ENCODE data around the gene TM7SF3.
A peak's percentile ranks its signal among the peaks of the same experiment; 100 is the strongest.

The TM7SF3 gene

DNA sequence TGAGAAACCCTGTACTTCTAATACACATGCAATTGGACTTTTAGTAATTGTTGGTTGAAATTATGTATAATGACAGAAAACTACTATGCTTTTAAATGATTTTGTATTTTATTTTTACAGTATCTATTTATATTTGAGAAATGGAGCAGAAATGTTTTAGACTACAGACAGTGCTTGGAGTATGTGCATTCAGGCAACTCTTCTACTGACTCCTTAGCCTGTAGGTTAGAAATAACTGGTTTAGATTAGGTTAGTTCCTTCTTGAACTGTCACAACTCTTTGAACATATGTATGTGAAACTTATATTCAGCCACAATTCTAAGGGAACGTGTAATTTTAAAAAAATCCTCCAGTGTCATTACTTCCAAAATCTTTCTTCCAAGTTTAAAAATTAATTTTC, 74.2 kb downstream of the TM7SF3 start:
- Histone ChIP-seq H3K9me3 (replicated peaks in 1 of 2; ENCODE audit: control insufficient read depth in 2 of 2, insufficient read depth in 1 of 2, low read depth in 1 of 2, low read length in 2 of 2) (peaks cover 0 to 7% of the 10 kb centered on the region in 2 donors), H3K14ac (ENCODE audit: low read length) (no peak overlapping the region), H3K23ac (ENCODE audit: low read depth, low read length, poor library complexity) (no peak overlapping the region), H2AK5ac (ENCODE audit: low read depth, low read length) (no peak overlapping the region), H3K4ac (ENCODE audit: low read length) (no peak overlapping the region), H3K36me3 (replicated peaks in 1 of 2; ENCODE audit: control insufficient read depth in 2 of 2, insufficient read depth in 2 of 2, low read length in 2 of 2) (no peaks in the 10 kb centered on the region), H2BK12ac (ENCODE audit: low read length) (no peak overlapping the region), H3K4me2 (ENCODE audit: insufficient read depth, low read length, poor library complexity, severe bottlenecking) (no peak overlapping the region), H3K79me1 (ENCODE audit: low read depth, low read length) (no peaks in the 10 kb centered on the region), H3K4me1 (ENCODE audit: control insufficient read depth in 2 of 2, insufficient read depth in 1 of 2, low read depth in 1 of 2, low read length in 2 of 2) (peaks cover 0 to 16% of the 10 kb centered on the region in 2 donors), H3K4me3 (ENCODE audit: low read length in 2 of 2) (peak overlapping the region in 1 of 2 donors; percentile 86), H2AFZ (ENCODE audit: low read length) (no peak overlapping the region), H3K27ac (replicated peaks; ENCODE audit: low read length) (no peak overlapping the region), H2BK120ac (ENCODE audit: low read depth, low read length) (no peak overlapping the region), H4K8ac (ENCODE audit: low read depth, low read length) (no peak overlapping the region), H2BK5ac (ENCODE audit: low read length) (no peak overlapping the region), H3K9ac (ENCODE audit: low read depth, low read length, poor library complexity) (no peak overlapping the region), H3K18ac (ENCODE audit: low read length) (no peak overlapping the region), H3K27me3 (ENCODE audit: control insufficient read depth in 3 of 3, insufficient read depth in 3 of 3, low read depth in 1 of 3, low read length in 3 of 3) (no peaks in the 10 kb centered on the region), H4K91ac (ENCODE audit: low read depth, low read length, poor library complexity) (no peak overlapping the region), H2BK15ac (ENCODE audit: low read length) (no peak overlapping the region)
- no CpG with 5 or more reads among the region's 1 CpG for whole genome bisulfite sequencing, 2 donors (ENCODE audit: extremely low coverage in 2 of 2, insufficient read length in 2 of 2, insufficient replicate concordance in 1 of 2)
- no peak for DNase-seq (ENCODE audit: low spot score)

DNA sequence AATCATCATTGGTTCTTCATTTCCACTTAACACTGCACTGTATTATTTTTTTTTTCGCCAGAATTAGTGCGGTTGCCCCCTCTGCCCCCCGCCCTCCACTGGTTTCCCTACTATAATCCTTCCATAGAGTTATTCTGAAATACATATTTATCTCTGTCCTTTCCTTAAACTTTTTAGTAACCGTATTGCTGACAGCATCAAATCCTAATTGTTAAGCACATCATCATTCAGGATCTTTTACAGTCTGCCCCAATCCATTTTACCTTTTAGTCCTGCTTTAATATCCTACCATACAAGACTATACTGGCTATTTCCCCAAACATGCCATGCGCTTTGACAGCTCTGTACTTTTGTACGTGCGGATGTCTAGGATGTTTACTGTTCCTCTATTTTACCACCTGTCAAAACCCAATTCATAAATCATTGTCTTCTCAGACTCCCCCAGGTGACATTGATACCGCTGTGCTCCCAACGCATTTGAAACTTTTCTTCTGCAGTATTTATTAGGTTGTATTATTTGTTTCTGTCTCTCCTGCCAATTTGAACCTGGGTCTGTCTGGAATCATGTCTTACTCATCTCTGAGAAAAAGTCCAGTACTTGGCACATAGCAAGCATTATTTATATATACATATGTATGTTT, 74.9 kb downstream of the TM7SF3 start:
- no peak for DNase-seq (ENCODE audit: low spot score)
- no peak overlapping the region for H3K27ac ChIP-seq (replicated peaks; ENCODE audit: low read length)
- H3K18ac ChIP-seq (ENCODE audit: low read length) = no peak overlapping the region
- H2BK5ac ChIP-seq (ENCODE audit: low read length) = no peak overlapping the region
- peaks cover 0 to 16% of the 10 kb centered on the region in 2 donors for H3K4me1 ChIP-seq (ENCODE audit: control insufficient read depth in 2 of 2, insufficient read depth in 1 of 2, low read depth in 1 of 2, low read length in 2 of 2)
- peak overlapping the region; percentile 69 for H3K4me2 ChIP-seq (ENCODE audit: insufficient read depth, low read length, poor library complexity, severe bottlenecking)
- peak overlapping the region; percentile 98 for H2AFZ ChIP-seq (ENCODE audit: low read length)
- H3K36me3 ChIP-seq (replicated peaks in 1 of 2; ENCODE audit: control insufficient read depth in 2 of 2, insufficient read depth in 2 of 2, low read length in 2 of 2) = no peaks in the 10 kb centered on the region
- no peak overlapping the region for H3K14ac ChIP-seq (ENCODE audit: low read length)
- H3K9me3 ChIP-seq (replicated peaks in 1 of 2; ENCODE audit: control insufficient read depth in 2 of 2, insufficient read depth in 1 of 2, low read depth in 1 of 2, low read length in 2 of 2) = peaks cover 0 to 4% of the 10 kb centered on the region in 2 donors
- peak overlapping the region; percentile 86 to 88 for H3K4me3 ChIP-seq (ENCODE audit: low read length in 2 of 2)
- H2BK12ac ChIP-seq (ENCODE audit: low read length) = no peak overlapping the region
- H2AK5ac ChIP-seq (ENCODE audit: low read depth, low read length) = no peak overlapping the region
- H2BK120ac ChIP-seq (ENCODE audit: low read depth, low read length) = no peak overlapping the region
- H3K27me3 ChIP-seq (ENCODE audit: control insufficient read depth in 3 of 3, insufficient read depth in 3 of 3, low read depth in 1 of 3, low read length in 3 of 3) = no peaks in the 10 kb centered on the region
- WGBS, 2 donors (ENCODE audit: extremely low coverage in 2 of 2, insufficient read length in 2 of 2, insufficient replicate concordance in 1 of 2) = no CpG with 5 or more reads among the region's 9 CpGs
- no peaks in the 10 kb centered on the region for H3K79me1 ChIP-seq (ENCODE audit: low read depth, low read length)
- H4K91ac ChIP-seq (ENCODE audit: low read depth, low read length, poor library complexity) = no peak overlapping the region
- no peak overlapping the region for H3K23ac ChIP-seq (ENCODE audit: low read depth, low read length, poor library complexity)
- H3K9ac ChIP-seq (ENCODE audit: low read depth, low read length, poor library complexity) = no peak overlapping the region
- H3K4ac ChIP-seq (ENCODE audit: low read length) = no peak overlapping the region
- no peak overlapping the region for H4K8ac ChIP-seq (ENCODE audit: low read depth, low read length)
- no peak overlapping the region for H2BK15ac ChIP-seq (ENCODE audit: low read length)

DNA sequence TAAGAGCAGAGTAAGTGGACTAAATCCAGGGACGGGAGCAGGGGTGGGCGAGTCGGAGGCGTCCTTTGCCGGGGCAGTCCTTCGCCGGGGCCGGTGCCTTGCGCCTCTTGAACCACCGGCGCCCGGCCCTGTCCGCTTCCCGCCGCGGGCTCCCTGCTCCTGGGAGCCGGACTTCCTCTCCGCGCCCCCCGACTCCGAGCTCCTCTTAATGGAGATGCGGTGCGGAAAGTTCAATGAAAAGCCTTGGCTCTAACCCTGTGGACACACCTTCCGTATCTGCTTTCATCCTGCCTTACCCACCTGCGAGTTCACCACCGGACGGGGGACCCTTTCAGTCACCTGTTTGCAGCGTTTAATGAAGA, 75.5 kb downstream of the TM7SF3 start:
- peak overlapping the region; percentile 84 for H3K14ac ChIP-seq (ENCODE audit: low read length)
- H3K9ac ChIP-seq (ENCODE audit: low read depth, low read length, poor library complexity) = peak overlapping the region; percentile 98
- H2AFZ ChIP-seq (ENCODE audit: low read length) = peak overlapping the region; percentile 98
- H3K9me3 ChIP-seq (replicated peaks in 1 of 2; ENCODE audit: control insufficient read depth in 2 of 2, insufficient read depth in 1 of 2, low read depth in 1 of 2, low read length in 2 of 2) = peaks cover 0 to 2% of the 10 kb centered on the region in 2 donors
- peak overlapping the region; percentile 69 for H3K4me2 ChIP-seq (ENCODE audit: insufficient read depth, low read length, poor library complexity, severe bottlenecking)
- no peak overlapping the region for H2AK5ac ChIP-seq (ENCODE audit: low read depth, low read length)
- no peak overlapping the region for H3K4ac ChIP-seq (ENCODE audit: low read length)
- H3K23ac ChIP-seq (ENCODE audit: low read depth, low read length, poor library complexity) = peak overlapping the region; percentile 98
- no peak for DNase-seq (ENCODE audit: low spot score)
- H2BK12ac ChIP-seq (ENCODE audit: low read length) = peak overlapping the region; percentile 87
- H3K27me3 ChIP-seq (ENCODE audit: control insufficient read depth in 3 of 3, insufficient read depth in 3 of 3, low read depth in 1 of 3, low read length in 3 of 3) = no peaks in the 10 kb centered on the region
- peak overlapping the region; percentile 89 for H3K27ac ChIP-seq (replicated peaks; ENCODE audit: low read length)
- H3K36me3 ChIP-seq (replicated peaks in 1 of 2; ENCODE audit: control insufficient read depth in 2 of 2, insufficient read depth in 2 of 2, low read length in 2 of 2) = peaks cover 0 to 4% of the 10 kb centered on the region in 2 donors
- peak overlapping the region; percentile 62 for H2BK5ac ChIP-seq (ENCODE audit: low read length)
- H4K8ac ChIP-seq (ENCODE audit: low read depth, low read length) = peak overlapping the region; percentile 70
- peak overlapping the region; percentile 98 for H3K18ac ChIP-seq (ENCODE audit: low read length)
- peak overlapping the region; percentile 86 to 88 for H3K4me3 ChIP-seq (ENCODE audit: low read length in 2 of 2)
- H3K79me1 ChIP-seq (ENCODE audit: low read depth, low read length) = no peaks in the 10 kb centered on the region
- peak overlapping the region; percentile 76 for H2BK15ac ChIP-seq (ENCODE audit: low read length)
- no peak overlapping the region for H2BK120ac ChIP-seq (ENCODE audit: low read depth, low read length)
- peaks cover 0 to 16% of the 10 kb centered on the region in 2 donors for H3K4me1 ChIP-seq (ENCODE audit: control insufficient read depth in 2 of 2, insufficient read depth in 1 of 2, low read depth in 1 of 2, low read length in 2 of 2)
- no CpG with 5 or more reads among the region's 28 CpGs for WGBS, 2 donors (ENCODE audit: extremely low coverage in 2 of 2, insufficient read length in 2 of 2, insufficient replicate concordance in 1 of 2)
- no peak overlapping the region for H4K91ac ChIP-seq (ENCODE audit: low read depth, low read length, poor library complexity)

DNA sequence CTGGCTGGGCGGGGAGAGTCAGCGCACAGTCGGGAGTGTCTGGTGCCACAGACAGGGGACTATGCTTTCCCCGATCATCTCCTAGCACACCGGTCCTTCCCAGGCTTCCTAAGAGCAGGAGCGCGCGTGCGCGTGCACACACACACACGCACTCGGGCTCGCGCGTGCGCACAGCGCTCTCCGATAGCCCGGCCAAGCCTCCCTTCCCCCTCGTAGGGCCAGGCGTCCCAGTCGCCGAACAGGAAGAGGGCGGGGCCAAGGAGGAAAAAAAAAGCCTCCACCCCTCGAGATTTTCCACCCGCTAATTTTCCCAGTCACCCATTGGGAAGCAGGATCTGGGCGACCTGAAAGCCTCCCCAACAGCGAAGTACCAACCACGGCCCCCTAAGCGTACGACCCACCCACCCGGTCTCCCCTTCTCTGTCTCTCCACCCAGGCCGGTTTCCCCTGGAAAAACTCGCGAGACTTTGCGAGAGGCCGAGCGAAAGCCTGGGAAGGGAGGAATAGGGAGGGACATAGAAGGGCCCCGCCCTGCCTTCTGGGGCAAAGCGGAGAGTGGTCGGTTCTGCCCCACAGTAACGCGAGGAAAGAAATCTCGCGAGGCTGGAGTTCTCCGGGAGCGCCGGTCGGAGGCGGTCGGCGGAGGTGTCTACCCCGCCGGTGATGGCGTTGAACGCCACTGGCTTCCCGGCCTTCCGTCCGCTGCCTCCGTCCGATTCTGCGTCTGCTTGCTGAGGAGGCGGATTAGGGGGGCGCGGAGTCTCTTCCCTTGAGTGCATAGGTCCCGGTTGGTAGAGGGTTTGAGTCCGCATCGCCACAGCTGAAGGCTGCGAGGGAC, 76.1 kb downstream of the TM7SF3 start, which contains the start of the genes FGFR1OP2 and INTS13:
FGFR1OP2 (plus strand) TSS at position 608 of the 838 bp plus-strand sequence. CDS start 15,689 bp downstream, outside the sequence.
INTS13 (minus strand) TSS at position 119 of the 838 bp plus-strand sequence. CDS start 1,178 bp downstream, outside the sequence.
- peak within 1 kb of the TSS; percentile 86 to 88 for H3K4me3 ChIP-seq (ENCODE audit: low read length in 2 of 2)
- H2BK120ac ChIP-seq (ENCODE audit: low read depth, low read length) = no peak within 1 kb of the TSS
- no peaks in the 10 kb centered on the region for H3K9me3 ChIP-seq (replicated peaks in 1 of 2; ENCODE audit: control insufficient read depth in 2 of 2, insufficient read depth in 1 of 2, low read depth in 1 of 2, low read length in 2 of 2)
- H3K36me3 ChIP-seq (replicated peaks in 1 of 2; ENCODE audit: control insufficient read depth in 2 of 2, insufficient read depth in 2 of 2, low read length in 2 of 2) = peaks cover 0 to 4% of the 10 kb centered on the region in 2 donors
- peak within 1 kb of the TSS; percentile 98 for H3K9ac ChIP-seq (ENCODE audit: low read depth, low read length, poor library complexity)
- H2AFZ ChIP-seq (ENCODE audit: low read length) = peak within 1 kb of the TSS; percentile 98
- H2BK5ac ChIP-seq (ENCODE audit: low read length) = peak within 1 kb of the TSS; percentile 79
- peak within 1 kb of the TSS; percentile 89 for H3K27ac ChIP-seq (replicated peaks; ENCODE audit: low read length)
- peak within 1 kb of the TSS; percentile 87 for H2BK12ac ChIP-seq (ENCODE audit: low read length)
- H2BK15ac ChIP-seq (ENCODE audit: low read length) = peak within 1 kb of the TSS; percentile 76
- H3K4ac ChIP-seq (ENCODE audit: low read length) = no peak within 1 kb of the TSS
- H3K27me3 ChIP-seq (ENCODE audit: control insufficient read depth in 3 of 3, insufficient read depth in 3 of 3, low read depth in 1 of 3, low read length in 3 of 3) = no peaks in the 10 kb centered on the region
- no peaks in the 10 kb centered on the region for H3K79me1 ChIP-seq (ENCODE audit: low read depth, low read length)
- H2AK5ac ChIP-seq (ENCODE audit: low read depth, low read length) = no peak within 1 kb of the TSS
- peak within 1 kb of the TSS; percentile 98 for H3K23ac ChIP-seq (ENCODE audit: low read depth, low read length, poor library complexity)
- H3K18ac ChIP-seq (ENCODE audit: low read length) = peak within 1 kb of the TSS; percentile 98
- H3K4me2 ChIP-seq (ENCODE audit: insufficient read depth, low read length, poor library complexity, severe bottlenecking) = peak within 1 kb of the TSS; percentile 69
- peak within 1 kb of the TSS; percentile 84 for H3K14ac ChIP-seq (ENCODE audit: low read length)
- H4K8ac ChIP-seq (ENCODE audit: low read depth, low read length) = peak within 1 kb of the TSS; percentile 70
- peak; percentile 98 for DNase-seq (ENCODE audit: low spot score)
- H3K4me1 ChIP-seq (ENCODE audit: control insufficient read depth in 2 of 2, insufficient read depth in 1 of 2, low read depth in 1 of 2, low read length in 2 of 2) = peaks cover 0 to 16% of the 10 kb centered on the region in 2 donors
- no peak within 1 kb of the TSS for H4K91ac ChIP-seq (ENCODE audit: low read depth, low read length, poor library complexity)
- WGBS, 2 donors (ENCODE audit: extremely low coverage in 2 of 2, insufficient read length in 2 of 2, insufficient replicate concordance in 1 of 2) = no CpG with 5 or more reads among the region's 69 CpGs
